K562 (cell line): ENCODE measurements around the gene HSPA1B. TPM values are rescaled to one million over a fixed set of nuclear protein-coding genes. Genes with fewer than 3 reads are reported as not detected.

Experiments used
- CTCFL ChIP-seq: IDR thresholded peaks from 2 replicates; pipeline ENCODE4 v1.6.1; 2011; ENCODE audit warnings: borderline replicate concordance, low read depth, mild to moderate bottlenecking, moderate library complexity, low read length; ENCODE audit not compliant: insufficient read depth, poor library complexity, severe bottlenecking
- ETV1 ChIP-seq: fragments of 450-650 bp; conservative IDR thresholded peaks from 2 replicates; pipeline ENCODE4 v1.6.1; 2016; ENCODE audit warnings: missing genetic modification characterization, control low read depth, low read depth, missing compliant biosample characterization
- GABPB1 ChIP-seq: sonication (generic); formaldehyde crosslinking; IDR thresholded peaks from 2 replicates; pipeline ENCODE4 v1.8.0; 2022; ENCODE audit warnings: mild to moderate bottlenecking, missing genetic modification reagents
- GABPB2 ChIP-seq: fragments of 250-450 bp; sonication (Bioruptor Pico); conservative IDR thresholded peaks from 2 replicates; pipeline ENCODE4 v1.5.1; 2021; ENCODE audit warnings: mild to moderate bottlenecking
- HDAC6 ChIP-seq: IDR thresholded peaks from 2 replicates; pipeline ENCODE4 v1.6.1; 2012; ENCODE audit warnings: low read depth, mild to moderate bottlenecking, control low read depth, inconsistent platforms, low read length, moderate library complexity
- HMGXB4 ChIP-seq: sonication (generic); formaldehyde crosslinking; IDR thresholded peaks from 2 replicates; pipeline ENCODE4 v1.8.1; 2023; ENCODE audit warnings: mild to moderate bottlenecking, missing genetic modification reagents
- KAT8 ChIP-seq: fragments of 450-650 bp; IDR thresholded peaks from 2 replicates; pipeline ENCODE4 v1.6.1; 2016; ENCODE audit warnings: low read depth, mild to moderate bottlenecking
- KDM5B ChIP-seq: fragments of 200-600 bp; sonication (generic); IDR thresholded peaks from 2 replicates; pipeline ENCODE4 v1.6.1; 2012; ENCODE audit warnings: low read depth, mild to moderate bottlenecking, moderate library complexity, low read length, control low read depth, inconsistent platforms; ENCODE audit not compliant: insufficient replicate concordance
- MCM7 ChIP-seq, 2 experiments: fragments of 450-650 bp; IDR thresholded peaks; 2 replicates each; pipeline ENCODE4 v1.6.1; 2016 to 2018
- NFYB ChIP-seq: IDR thresholded peaks from 2 replicates; pipeline ENCODE4 v1.6.1; 2011; ENCODE audit warnings: mild to moderate bottlenecking, moderate library complexity; ENCODE audit not compliant: insufficient read length; ENCODE audit errors: extremely low read depth
- NR0B1 ChIP-seq: fragments of 450-650 bp; IDR thresholded peaks from one replicate; pipeline ENCODE4 v1.6.1; 2018; ENCODE audit warnings: mild to moderate bottlenecking, moderate library complexity; ENCODE audit not compliant: partially characterized antibody
- PHF8 ChIP-seq: fragments of 200-600 bp; sonication (generic); IDR thresholded peaks from 2 replicates; pipeline ENCODE4 v1.6.1; 2012; ENCODE audit warnings: mixed run types, mild to moderate bottlenecking, inconsistent platforms, low read length, moderate library complexity, borderline replicate concordance
- PHTF2 ChIP-seq: fragments of 250-450 bp; sonication (Bioruptor Pico); IDR thresholded peaks from 2 replicates; pipeline ENCODE4 v1.5.0; 2021; ENCODE audit warnings: mild to moderate bottlenecking
- PPARD ChIP-seq: fragments of 250-450 bp; sonication (Bioruptor Pico); IDR thresholded peaks from 2 replicates; pipeline ENCODE4 v1.8.0; 2022; ENCODE audit warnings: inconsistent platforms, mild to moderate bottlenecking, moderate library complexity
- RAD51 ChIP-seq: fragments of 450-650 bp; IDR thresholded peaks from 2 replicates; pipeline ENCODE4 v1.7.1; 2016; ENCODE audit warnings: low read depth, mild to moderate bottlenecking, borderline replicate concordance
- RBM39 ChIP-seq: fragments of 200-400 bp; formaldehyde crosslinking; optimal IDR thresholded peaks from 2 replicates; pipeline ENCODE3; 2018; ENCODE audit warnings: low read depth, low read length
- RHOXF2B ChIP-seq: fragments of 250-450 bp; sonication (Bioruptor Pico); conservative IDR thresholded peaks from 2 replicates; pipeline ENCODE4 v1.5.1; 2021
- SMAD3 ChIP-seq: fragments of 450-650 bp; formaldehyde crosslinking; conservative IDR thresholded peaks from 2 replicates; pipeline ENCODE4 v1.4.0; 2020; ENCODE audit warnings: mild to moderate bottlenecking
- SP1 ChIP-seq: sonication (generic); formaldehyde crosslinking; IDR thresholded peaks from 2 replicates; pipeline ENCODE4 v1.8.1; 2022; ENCODE audit warnings: mild to moderate bottlenecking, missing genetic modification reagents
- ZNF263 ChIP-seq: sonication (generic); formaldehyde crosslinking; IDR thresholded peaks from 2 replicates; pipeline ENCODE4 v1.8.0; 2022; ENCODE audit warnings: mild to moderate bottlenecking, missing genetic modification reagents, borderline replicate concordance
- ZNF507 ChIP-seq: conservative IDR thresholded peaks from 2 replicates; pipeline ENCODE4 v1.6.1; 2017; ENCODE audit warnings: missing genetic modification characterization, missing compliant biosample characterization
- ZNF780A ChIP-seq: fragments of 250-450 bp; sonication (Bioruptor Pico); IDR thresholded peaks from 2 replicates; pipeline ENCODE4 v1.5.0; 2021; ENCODE audit warnings: mild to moderate bottlenecking
- polyA plus RNA-seq, 8 experiments: library from polyadenylated mRNA; depleted of rRNA in 4 of 8; stranded (reverse) in 5 of 8; unstranded in 3 of 8; fragments of >200 nt; fragmentation: Nextera tagmentation in 2 of 8; fragmentation: Illumina TruSeq in 1 of 8; extraction: Ambion mirVana in 2 of 8; extraction: Trizol in 1 of 8; gene quantifications; 2 replicates each; pipeline versions ENCODE4 v1.2.1 to v1.2.3, GENCODE V29; 2011 to 2014; ENCODE audit warnings: inconsistent platforms in 1 of 8, missing spikeins in 1 of 8
- total RNA-seq, 7 experiments: library from RNA; depleted of rRNA in 6 of 7; stranded (reverse); fragments of >200 nt in 6 of 7; fragmentation: Illumina TruSeq in 2 of 7; extraction: Trizol in 2 of 7; gene quantifications; 2 replicates each; pipeline versions ENCODE4 v1.2.1 to v1.2.3, GENCODE V29; 2011 to 2021; ENCODE audit warnings: low replicate concordance in 1 of 7

HSPA1B gene
- total and polyA plus RNA-seq, 9 of the 15 experiments (the other 6 are each of a cell fraction or from before 2014, with no cell fraction given), result 0.27 to 227 (median 51.2) TPM

- no peak for TF ChIP-seq RAD51
- TF ChIP-seq ZNF507 (tag), result no peak
- TF ChIP-seq GABPB2 (CRISPR knock-in tag), result no peak; the same call in 1 of the 2 replicates
- TF ChIP-seq SMAD3, result peak; percentile 44; the same call in 1 of the 2 replicates
- TF ChIP-seq GABPB1 (CRISPR knock-in tag), result 0 out of 2 replicates have a peak, but pooled peaks have one; percentile 16
- peak; percentile 11; the same call in 1 of the 2 replicates for TF ChIP-seq HMGXB4 (CRISPR knock-in tag)
- no peak for TF ChIP-seq RBM39
- peak; percentile 61; the same call in 1 of the 2 replicates for TF ChIP-seq ETV1
- TF ChIP-seq ZNF780A (CRISPR knock-in tag), result peak; percentile 76; the same call in 1 of the 2 replicates
- peak; percentile 47 for TF ChIP-seq SP1 (CRISPR knock-in tag)
- TF ChIP-seq ZNF263 (CRISPR knock-in tag), result peak; percentile 21; the same call in 1 of the 2 replicates
- TF ChIP-seq NFYB, result no peak
- no peak for TF ChIP-seq KAT8
- no peak for TF ChIP-seq NR0B1
- TF ChIP-seq PHF8, result peak; percentile 65
- no peak for TF ChIP-seq CTCFL
- TF ChIP-seq MCM7 (IDR thresholded peaks at IDR 0.05), result no peak
- no peak for TF ChIP-seq PPARD
- peak; percentile 60 for TF ChIP-seq KDM5B
- peak; percentile 72 for TF ChIP-seq RHOXF2B (CRISPR knock-in tag)
- TF ChIP-seq PHTF2, result peak; percentile 84; the same call in 1 of the 2 replicates
- TF ChIP-seq HDAC6, result no peak
These were observed 5.3 kb upstream of the HSPA1B start (continued) for GRCh38 chr6:31822036-31822821.
